Stimulated activated naive B cell treated with anti-CD40 and anti-IgM and Interleukin-4, amounts not matched to agents 10 μg/mL and 1 μg/mL and 100 μg/mL, for 72 hours (primary cell): ENCODE data around the gene ATXN7L1.
"Not testable (repeated sequence)": the region's sequence is repeated elsewhere in the genome, so short reads cannot be mapped to it uniquely, and the experiment has no call there.

Experiments
- ATAC-seq, 2 donors: fragments of 150-1000 bp; cut with Tn5 transposase; replicated peaks; 2 replicates each; pipeline ENCODE4 v1.10.0; 2021; ENCODE audit warnings: moderate library complexity in 1 of 2
- DNase-seq: peaks from one replicate; pipeline ENCODE4 v3.0.0; 2021
- H3K27ac Mint-ChIP-seq: one replicate; pipeline ENCODE4 v1.8.0; 2022; ENCODE audit warnings: mild to moderate bottlenecking, mixed read lengths
- H3K27me3 Mint-ChIP-seq, 2 donors: one replicate each; pipeline ENCODE4 v1.8.0; 2022; ENCODE audit warnings: mixed read lengths in 2 of 2
- H3K36me3 Mint-ChIP-seq, 2 donors: one replicate each; pipeline ENCODE4 v1.8.0; 2022; ENCODE audit warnings: mixed read lengths in 2 of 2, mild to moderate bottlenecking in 1 of 2
- H3K4me1 Mint-ChIP-seq, 2 donors: one replicate each; pipeline ENCODE4 v1.8.0; 2022; ENCODE audit warnings: mixed read lengths in 2 of 2, mild to moderate bottlenecking in 1 of 2
- H3K4me3 Mint-ChIP-seq, 2 donors: one replicate each; pipeline ENCODE4 v1.8.0; 2022; ENCODE audit warnings: mild to moderate bottlenecking in 2 of 2, mixed read lengths in 2 of 2, moderate library complexity in 1 of 2
- H3K9me3 Mint-ChIP-seq, 2 donors: one replicate each; pipeline ENCODE4 v1.8.0; 2022; ENCODE audit warnings: mixed read lengths in 2 of 2, mild to moderate bottlenecking in 1 of 2

Gene ATXN7L1

GRCh38 chr7:105861224-105861623, 15.2 kb downstream of the ATXN7L1 start:
- Mint-ChIP-seq H3K36me3 (no peaks in the 10 kb centered on the region), H3K27me3 (peaks cover 9 to 12% of the 10 kb centered on the region in 2 donors), H3K4me3 (no peak overlapping the region), H3K4me1 (peaks cover 0 to 2% of the 10 kb centered on the region in 2 donors), H3K9me3 (no peaks in the 10 kb centered on the region), H3K27ac (no peak overlapping the region)
- ATAC-seq, result no peak
- no peak for DNase-seq

GRCh38 chr7:105860793-105861192, 15.6 kb downstream of the ATXN7L1 start:
- H3K36me3 Mint-ChIP-seq, result no peaks in the 10 kb centered on the region
- H3K9me3 Mint-ChIP-seq, result no peaks in the 10 kb centered on the region
- H3K4me1 Mint-ChIP-seq, result peaks cover 0 to 2% of the 10 kb centered on the region in 2 donors
- ATAC-seq, result no peak
- no peak overlapping the region for H3K27ac Mint-ChIP-seq
- no peak for DNase-seq
- H3K27me3 Mint-ChIP-seq, result peaks cover 9 to 12% of the 10 kb centered on the region in 2 donors
- H3K4me3 Mint-ChIP-seq, result no peak overlapping the region

DNA sequence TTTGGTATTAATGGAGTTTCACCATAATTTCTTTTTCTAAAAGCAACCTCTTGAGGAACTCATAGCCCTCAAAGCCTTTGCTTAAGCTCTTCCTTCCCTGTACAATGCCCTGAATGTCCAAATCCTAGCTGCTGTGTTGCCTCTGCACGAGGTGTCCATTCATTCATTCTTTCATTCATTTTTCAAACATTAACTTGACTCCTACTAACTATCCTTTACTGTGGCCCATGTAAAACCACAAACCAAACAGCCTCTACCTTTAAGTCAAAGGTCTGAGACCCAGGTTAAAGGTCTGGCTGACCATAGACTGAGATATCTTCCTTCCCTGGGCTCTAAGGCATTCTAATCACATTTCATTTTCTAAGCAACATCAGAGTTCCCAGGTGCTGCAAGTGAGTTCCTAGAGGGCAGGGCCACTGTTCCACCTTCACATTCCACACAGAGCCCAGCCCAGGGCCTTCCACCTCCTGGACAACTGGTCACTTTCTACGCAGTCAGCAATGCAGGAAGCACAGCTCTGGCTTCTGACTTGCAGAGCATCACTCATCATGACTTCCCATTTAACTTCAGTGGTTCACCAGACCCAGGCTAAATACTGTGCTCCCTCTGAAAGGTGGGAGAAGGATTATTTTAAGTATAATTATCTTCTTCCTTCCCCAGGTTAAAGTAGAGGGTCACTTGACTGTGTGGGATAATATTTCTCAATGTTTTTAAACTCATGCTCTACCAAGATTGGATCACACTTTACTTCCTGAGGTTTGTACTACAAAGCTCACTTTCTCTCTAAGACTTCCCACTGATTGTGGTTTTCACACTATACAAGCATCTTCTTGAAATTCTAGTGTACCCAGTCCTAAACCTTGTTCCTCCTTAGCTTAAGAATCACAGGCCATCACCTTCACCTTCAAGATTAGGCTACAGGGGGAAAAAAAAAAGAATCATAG, 19.1 kb downstream of the ATXN7L1 start:
- Mint-ChIP-seq H3K4me1 (peaks cover 0 to 2% of the 10 kb centered on the region in 2 donors), H3K4me3 (no peak overlapping the region), H3K36me3 (no peaks in the 10 kb centered on the region), H3K27me3 (peaks cover 12 to 14% of the 10 kb centered on the region in 2 donors), H3K27ac (no peak overlapping the region), H3K9me3 (no peaks in the 10 kb centered on the region)
- ATAC-seq (no peak), DNase-seq (no peak)

GRCh38 chr7:105854498-105854897, 21.9 kb downstream of the ATXN7L1 start:
- Mint-ChIP-seq H3K9me3 (no peaks in the 10 kb centered on the region), H3K27me3 (peaks cover 4 to 5% of the 10 kb centered on the region in 2 donors), H3K4me1 (peaks cover 3 to 9% of the 10 kb centered on the region in 2 donors), H3K27ac (no peak overlapping the region), H3K4me3 (no peak overlapping the region), H3K36me3 (no peaks in the 10 kb centered on the region)
- ATAC-seq, result no peak
- DNase-seq, result no peak

DNA sequence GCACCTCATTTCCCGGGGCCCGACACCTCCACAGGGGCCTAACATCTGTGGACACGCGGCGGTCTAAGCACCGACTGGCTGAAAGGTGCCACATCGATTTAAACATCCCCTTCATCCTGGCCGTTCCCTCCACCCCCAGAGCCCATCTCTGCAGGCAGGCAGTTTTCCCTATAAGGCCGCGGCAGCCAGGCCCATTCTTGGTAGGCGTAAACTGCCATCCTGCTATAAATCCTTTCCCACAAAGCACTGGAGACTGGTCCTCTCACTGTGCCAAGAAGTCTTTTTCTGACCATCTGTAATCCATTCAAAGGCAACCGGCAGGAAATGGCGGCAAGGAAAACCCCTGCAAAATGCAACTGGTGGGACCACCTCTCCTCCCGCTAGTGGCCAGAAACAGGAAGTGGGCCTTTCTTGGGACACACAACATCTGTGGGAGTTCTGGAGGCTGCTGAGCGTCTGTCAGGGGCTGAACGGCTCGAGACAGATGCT, 22.4 kb downstream of the ATXN7L1 start:
- ATAC-seq, result no peak
- Mint-ChIP-seq H3K27me3 (peaks cover 4 to 5% of the 10 kb centered on the region in 2 donors), H3K9me3 (no peaks in the 10 kb centered on the region), H3K36me3 (no peaks in the 10 kb centered on the region), H3K4me3 (no peak overlapping the region), H3K4me1 (peaks cover 8 to 14% of the 10 kb centered on the region in 2 donors), H3K27ac (no peak overlapping the region)
- DNase-seq, result no peak

DNA sequence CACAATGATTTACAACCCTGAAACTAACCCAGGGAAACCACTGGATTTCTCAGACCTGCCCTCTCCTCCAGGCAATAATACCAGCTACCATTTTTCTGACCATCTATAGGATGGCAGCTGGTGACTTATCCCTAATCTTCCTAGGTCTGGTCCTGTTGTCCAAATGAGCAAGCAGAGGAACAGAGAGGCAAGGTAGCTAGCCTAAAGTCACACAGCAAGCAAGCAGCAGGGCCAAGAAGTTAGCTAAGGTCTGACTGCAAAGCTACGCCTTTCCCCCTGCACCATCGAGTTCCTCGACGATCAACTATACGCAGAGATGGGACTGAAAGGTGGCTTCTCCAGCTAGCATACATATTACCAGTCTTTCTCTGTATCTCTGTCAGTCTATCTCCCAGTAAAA, 25.3 kb downstream of the ATXN7L1 start:
- peaks cover 4 to 5% of the 10 kb centered on the region in 2 donors for H3K27me3 Mint-ChIP-seq
- no peaks in the 10 kb centered on the region for H3K9me3 Mint-ChIP-seq
- DNase-seq (no peak), ATAC-seq (no peak)
- H3K4me1 Mint-ChIP-seq, result peaks cover 9 to 14% of the 10 kb centered on the region in 2 donors
- no peaks in the 10 kb centered on the region for H3K36me3 Mint-ChIP-seq
- no peak overlapping the region for H3K4me3 Mint-ChIP-seq
- H3K27ac Mint-ChIP-seq, result no peak overlapping the region

GRCh38 chr7:105849122-105849855, 27.1 kb downstream of the ATXN7L1 start:
- no peak overlapping the region for H3K4me3 Mint-ChIP-seq
- no peak overlapping the region for H3K27ac Mint-ChIP-seq
- H3K27me3 Mint-ChIP-seq, result peaks cover 4 to 5% of the 10 kb centered on the region in 2 donors
- ATAC-seq, result peak; percentile 38 to 72
- no peak for DNase-seq
- H3K9me3 Mint-ChIP-seq, result no peaks in the 10 kb centered on the region
- no peaks in the 10 kb centered on the region for H3K36me3 Mint-ChIP-seq
- peaks cover 9 to 14% of the 10 kb centered on the region in 2 donors for H3K4me1 Mint-ChIP-seq

- Mint-ChIP-seq H3K4me1 (peaks cover 8 to 11% of the 10 kb centered on the region in 2 donors), H3K4me3 (no peak overlapping the region), H3K27me3 (no peaks in the 10 kb centered on the region), H3K27ac (no peak overlapping the region), H3K9me3 (no peaks in the 10 kb centered on the region), H3K36me3 (no peaks in the 10 kb centered on the region)
- DNase-seq (no peak), ATAC-seq (no peak)
Measured at GRCh38 chr7:105846404-105846803, 30.0 kb downstream of the ATXN7L1 start.

- H3K4me3 Mint-ChIP-seq, H3K36me3 Mint-ChIP-seq, H3K9me3 Mint-ChIP-seq, DNase-seq, H3K27me3 Mint-ChIP-seq, ATAC-seq: not testable (repeated sequence)
- Mint-ChIP-seq H3K27ac (peak overlapping the region; percentile 38), H3K4me1 (peaks cover 7 to 11% of the 10 kb centered on the region in 2 donors)
Measured at GRCh38 chr7:105844681-105845080, 31.7 kb downstream of the ATXN7L1 start.

DNA sequence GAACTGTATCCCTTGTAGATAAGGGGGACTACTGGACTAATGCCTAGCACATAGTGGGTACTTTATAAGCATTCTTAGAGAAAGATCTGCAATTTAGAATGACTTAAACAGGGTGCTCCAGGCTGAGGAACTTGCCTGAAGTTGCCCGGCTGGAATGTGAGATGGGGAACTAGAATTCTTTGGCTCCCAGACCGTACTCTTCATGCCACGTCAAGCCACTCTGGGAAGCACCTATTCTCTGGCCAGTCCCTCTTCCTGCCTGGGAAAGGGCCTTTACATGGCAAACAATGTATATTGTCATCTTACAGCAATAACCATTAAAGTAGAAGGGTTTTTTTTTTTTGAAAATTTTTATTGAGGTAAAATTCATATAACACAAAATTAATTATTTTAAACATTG, 34.5 kb downstream of the ATXN7L1 start:
- ATAC-seq (no peak), DNase-seq (no peak)
- H3K4me3 Mint-ChIP-seq, result no peak overlapping the region
- H3K4me1 Mint-ChIP-seq, result peaks cover 0 to 2% of the 10 kb centered on the region in 2 donors
- no peaks in the 10 kb centered on the region for H3K9me3 Mint-ChIP-seq
- no peaks in the 10 kb centered on the region for H3K27me3 Mint-ChIP-seq
- H3K36me3 Mint-ChIP-seq, result no peaks in the 10 kb centered on the region
- no peak overlapping the region for H3K27ac Mint-ChIP-seq

DNA sequence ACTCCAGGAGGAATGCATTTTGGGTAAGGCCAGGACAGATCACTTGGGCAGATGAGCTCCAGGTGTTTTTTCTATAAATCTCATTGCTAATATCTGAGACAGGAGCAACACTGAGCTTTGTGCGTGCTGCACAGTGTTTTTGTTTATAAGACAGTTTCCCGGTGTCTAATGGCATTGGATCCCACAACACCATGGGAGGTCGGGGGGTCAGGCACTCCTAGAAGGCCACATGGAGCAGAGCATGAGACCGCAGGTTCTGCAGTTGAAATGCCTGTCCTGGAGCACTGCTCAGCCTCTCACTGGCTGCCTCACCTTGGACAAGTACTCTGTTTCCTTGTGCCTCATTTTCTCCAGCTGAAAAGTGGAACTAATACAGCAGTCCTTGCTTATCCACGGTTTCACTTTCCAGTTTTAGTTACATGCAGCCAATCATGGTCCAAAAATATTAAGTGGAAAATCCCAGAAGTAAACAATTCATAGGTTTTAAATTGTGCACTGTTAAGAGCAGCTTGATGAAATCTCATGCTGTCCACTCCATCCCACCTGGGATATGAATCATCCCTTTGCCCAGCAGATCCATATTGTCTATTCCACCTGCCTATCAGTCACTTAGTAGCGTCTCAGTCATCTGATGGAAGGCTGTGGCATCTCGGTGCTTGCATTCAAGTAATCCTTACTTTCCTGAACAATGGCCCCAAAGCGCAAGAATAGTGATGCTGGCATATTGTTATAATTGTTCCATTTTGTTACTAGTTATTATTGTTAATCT, 35.2 kb downstream of the ATXN7L1 start:
- no peak for DNase-seq
- H3K36me3 Mint-ChIP-seq, result no peaks in the 10 kb centered on the region
- H3K4me3 Mint-ChIP-seq, result no peak overlapping the region
- no peak overlapping the region for H3K27ac Mint-ChIP-seq
- H3K9me3 Mint-ChIP-seq, result no peaks in the 10 kb centered on the region
- H3K4me1 Mint-ChIP-seq, result peaks cover 0 to 2% of the 10 kb centered on the region in 2 donors
- H3K27me3 Mint-ChIP-seq, result peaks cover 2 to 4% of the 10 kb centered on the region in 2 donors
- ATAC-seq, result no peak

DNA sequence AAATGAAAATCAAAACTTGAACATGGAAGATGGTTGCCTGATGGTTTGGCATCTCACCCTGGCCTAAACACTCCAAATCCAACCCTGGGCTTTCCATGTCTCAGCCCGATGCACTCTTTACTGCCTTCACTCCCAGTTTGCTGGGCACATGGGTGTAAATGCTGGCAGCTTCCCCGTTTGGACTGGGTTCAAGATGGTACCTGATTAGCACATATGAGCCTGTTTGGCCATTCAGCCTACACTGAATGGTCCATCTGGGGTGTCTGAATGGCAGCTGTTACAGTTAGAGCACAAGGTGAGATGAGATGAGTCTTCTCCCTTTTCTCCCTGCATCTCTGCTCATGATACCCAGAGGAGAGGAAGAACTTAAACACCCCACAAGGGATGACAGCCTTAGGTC, 37.1 kb downstream of the ATXN7L1 start:
- no peak overlapping the region for H3K27ac Mint-ChIP-seq
- H3K27me3 Mint-ChIP-seq, result peaks cover 10 to 13% of the 10 kb centered on the region in 2 donors
- H3K4me1 Mint-ChIP-seq, result peaks cover 0 to 2% of the 10 kb centered on the region in 2 donors
- no peak overlapping the region for H3K4me3 Mint-ChIP-seq
- H3K36me3 Mint-ChIP-seq, result no peaks in the 10 kb centered on the region
- DNase-seq, result no peak
- ATAC-seq, result no peak
- H3K9me3 Mint-ChIP-seq, result no peaks in the 10 kb centered on the region

GRCh38 chr7:105838627-105839231, 37.7 kb downstream of the ATXN7L1 start:
- Mint-ChIP-seq H3K4me3 (no peak overlapping the region), H3K27me3 (peaks cover 11 to 13% of the 10 kb centered on the region in 2 donors), H3K27ac (no peak overlapping the region), H3K36me3 (no peaks in the 10 kb centered on the region), H3K4me1 (peaks cover 0 to 2% of the 10 kb centered on the region in 2 donors), H3K9me3 (no peaks in the 10 kb centered on the region)
- DNase-seq (no peak), ATAC-seq (no peak)
